ENCODE data around the gene DNAJC8. TPM values are rescaled to one million over a fixed set of nuclear protein-coding genes. Genes with fewer than 3 reads are reported as not detected.
A peak's percentile ranks its signal among the peaks of the same experiment; 100 is the strongest.

The DNAJC8 gene
- polyA plus RNA-seq, 1 experiment, result 123 TPM

GRCh38 chr1:28194326-28195035, 38.3 kb downstream of the DNAJC8 start:
- H3K27ac ChIP-seq (ENCODE audit: low read depth, low read length), result no peak overlapping the region
- POLR2A ChIA-PET, result no interaction called here
- no peaks in the 10 kb centered on the region for H3K27me3 ChIP-seq (ENCODE audit: control insufficient read depth, insufficient read depth, low read length)
- DNase-seq (ENCODE audit: low read depth, low spot score), result no peak
- H3K4me3 ChIP-seq (ENCODE audit: low read depth, low read length), result no peak overlapping the region
- CTCF ChIA-PET, result interaction anchor here (0.8 to 1.9 kb wide), 2 partner anchors 14 to 103 kb away, joined by 3 to 4 read pairs; no protein-coding TSS in a partner anchor
- TF ChIP-seq CTCF (IDR thresholded peaks at IDR 0.05; ENCODE audit: low read depth, low read length), result no peak
- H3K9me3 ChIP-seq (ENCODE audit: control insufficient read depth, insufficient read depth, low read length), result no peaks in the 10 kb centered on the region

DNA sequence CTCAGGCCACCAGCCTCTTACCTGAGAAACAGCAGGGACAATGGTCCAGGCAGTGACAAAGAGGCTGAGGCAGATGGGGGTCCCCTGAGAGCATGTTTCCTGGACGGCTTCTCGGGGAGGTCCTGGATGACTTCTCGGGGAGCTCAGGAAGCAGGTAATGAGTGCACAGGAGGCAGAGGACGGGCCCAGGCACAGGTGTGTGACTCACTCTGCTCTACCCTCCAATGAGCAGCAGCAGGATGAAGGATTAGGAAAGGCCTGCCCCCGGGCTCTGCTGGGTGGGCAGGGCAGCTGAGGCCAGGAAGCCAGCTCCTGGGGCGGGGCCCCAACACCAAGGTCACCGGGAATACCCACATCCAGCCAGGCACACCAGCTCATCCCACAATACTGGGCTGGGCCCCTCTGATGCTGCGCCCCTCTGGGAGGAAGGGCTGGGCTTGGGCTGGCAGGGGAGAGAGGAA, 39.1 kb downstream of the DNAJC8 start:
- no peak overlapping the region for H3K4me3 ChIP-seq (ENCODE audit: low read depth, low read length)
- no peak for DNase-seq (ENCODE audit: low read depth, low spot score)
- TF ChIP-seq CTCF (IDR thresholded peaks at IDR 0.05; ENCODE audit: low read depth, low read length), result no peak
- no peak overlapping the region for H3K27ac ChIP-seq (ENCODE audit: low read depth, low read length)
- H3K9me3 ChIP-seq (ENCODE audit: control insufficient read depth, insufficient read depth, low read length), result no peaks in the 10 kb centered on the region
- CTCF ChIA-PET, result interaction anchor here (1.9 to 3.6 kb wide), 2 partner anchors 15 to 102 kb away, joined by 4 to 21 read pairs; no protein-coding TSS in a partner anchor
- POLR2A ChIA-PET, result no interaction called here
- no peaks in the 10 kb centered on the region for H3K27me3 ChIP-seq (ENCODE audit: control insufficient read depth, insufficient read depth, low read length)

- ChIA-PET CTCF (interaction anchor here (1.9 to 3.6 kb wide), 2 partner anchors 18 to 100 kb away, joined by 4 to 21 read pairs; no protein-coding TSS in a partner anchor), POLR2A (no interaction called here)
- Histone ChIP-seq H3K4me3 (ENCODE audit: low read depth, low read length) (no peak overlapping the region), H3K27ac (ENCODE audit: low read depth, low read length) (peak overlapping the region; percentile 55), H3K9me3 (ENCODE audit: control insufficient read depth, insufficient read depth, low read length) (no peaks in the 10 kb centered on the region), H3K27me3 (ENCODE audit: control insufficient read depth, insufficient read depth, low read length) (no peaks in the 10 kb centered on the region)
- no peak for DNase-seq (ENCODE audit: low read depth, low spot score)
- TF ChIP-seq CTCF (IDR thresholded peaks at IDR 0.05; ENCODE audit: low read depth, low read length), result no peak
These were observed 41.7 kb downstream of the DNAJC8 start for GRCh38 chr1:28190996-28191645.

DNA sequence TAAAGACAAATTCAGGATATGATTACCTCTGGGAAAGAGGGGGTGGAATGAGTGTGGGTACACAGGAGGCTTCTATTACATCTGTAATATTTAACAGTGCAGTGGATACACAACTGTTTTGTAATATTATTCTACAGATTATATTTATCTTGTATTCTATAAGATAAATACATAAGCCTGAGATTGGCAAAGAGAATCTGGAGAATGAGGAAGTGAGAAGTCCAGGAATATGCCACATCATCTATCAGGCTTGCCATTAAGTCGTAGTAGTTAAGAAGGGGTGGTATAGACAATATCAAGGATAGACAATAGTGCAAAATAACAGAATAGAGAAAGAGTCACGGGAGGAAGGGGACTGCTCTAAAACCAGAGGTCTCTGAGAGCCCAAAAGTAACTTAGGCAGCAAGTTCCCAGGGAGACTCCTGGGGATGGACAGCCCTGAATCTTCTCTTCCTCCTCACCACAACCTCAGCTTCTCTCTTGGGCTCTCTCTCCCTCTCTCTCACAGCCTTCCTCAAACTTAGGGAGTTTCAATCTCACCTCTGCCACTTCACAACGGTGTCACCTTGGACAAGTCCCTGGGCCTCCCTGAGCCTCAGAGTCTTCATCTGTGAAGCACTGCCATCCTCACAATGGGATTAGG, 42.4 kb downstream of the DNAJC8 start:
- TF ChIP-seq CTCF (IDR thresholded peaks at IDR 0.05; ENCODE audit: low read depth, low read length), result no peak
- DNase-seq (ENCODE audit: low read depth, low spot score), result no peak
- peak overlapping the region; percentile 55 for H3K27ac ChIP-seq (ENCODE audit: low read depth, low read length)
- ChIA-PET POLR2A (no interaction called here), CTCF (interaction anchor here (3.6 kb wide), 1 partner anchor 99 kb away, joined by 21 read pairs; no protein-coding TSS in a partner anchor)
- no peaks in the 10 kb centered on the region for H3K9me3 ChIP-seq (ENCODE audit: control insufficient read depth, insufficient read depth, low read length)
- H3K4me3 ChIP-seq (ENCODE audit: low read depth, low read length), result no peak overlapping the region
- H3K27me3 ChIP-seq (ENCODE audit: control insufficient read depth, insufficient read depth, low read length), result no peaks in the 10 kb centered on the region
